NOMO-1 (cell line): ENCODE measurements around the gene DUSP19.
"Not testable (repeated sequence)": the region's sequence is repeated elsewhere in the genome, so short reads cannot be mapped to it uniquely, and the experiment has no call there.

Experiments used
- DNase-seq, 2 experiments: peaks; one replicate each; lab custom pipeline; 2025; ENCODE audit not compliant: unreplicated experiment in 2 of 2; lab: John Stamatoyannopoulos, UW

The DUSP19 gene, protein sequence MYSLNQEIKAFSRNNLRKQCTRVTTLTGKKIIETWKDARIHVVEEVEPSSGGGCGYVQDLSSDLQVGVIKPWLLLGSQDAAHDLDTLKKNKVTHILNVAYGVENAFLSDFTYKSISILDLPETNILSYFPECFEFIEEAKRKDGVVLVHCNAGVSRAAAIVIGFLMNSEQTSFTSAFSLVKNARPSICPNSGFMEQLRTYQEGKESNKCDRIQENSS

GRCh38 chr2:183078464-183079138 is at the start of gene DUSP19:
DUSP19 (plus strand) TSS chr2:183078747; CDS start chr2:183078934, 187 bp downstream.
- DNase-seq, result peak; percentile 22 to 68

DNA sequence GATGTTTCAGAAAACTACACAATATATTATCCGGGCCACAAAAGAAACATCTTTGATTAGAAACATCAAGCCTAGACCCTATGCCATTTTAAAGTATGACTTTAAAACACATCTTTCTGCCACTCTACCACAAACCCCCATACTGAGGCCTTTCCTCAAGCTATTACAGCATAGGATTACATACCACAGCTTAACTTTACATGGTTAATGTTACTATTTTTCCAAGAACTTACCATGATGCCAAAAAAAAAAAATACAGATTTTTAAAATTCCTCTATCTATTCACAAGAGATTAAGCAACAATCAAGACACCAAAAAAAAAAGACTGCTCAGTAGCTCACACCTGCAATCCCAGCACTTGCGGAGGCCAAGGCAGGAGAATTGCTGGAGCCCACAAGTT is 49.3 kb upstream of the DUSP19 start:
- no peak for DNase-seq

DNA sequence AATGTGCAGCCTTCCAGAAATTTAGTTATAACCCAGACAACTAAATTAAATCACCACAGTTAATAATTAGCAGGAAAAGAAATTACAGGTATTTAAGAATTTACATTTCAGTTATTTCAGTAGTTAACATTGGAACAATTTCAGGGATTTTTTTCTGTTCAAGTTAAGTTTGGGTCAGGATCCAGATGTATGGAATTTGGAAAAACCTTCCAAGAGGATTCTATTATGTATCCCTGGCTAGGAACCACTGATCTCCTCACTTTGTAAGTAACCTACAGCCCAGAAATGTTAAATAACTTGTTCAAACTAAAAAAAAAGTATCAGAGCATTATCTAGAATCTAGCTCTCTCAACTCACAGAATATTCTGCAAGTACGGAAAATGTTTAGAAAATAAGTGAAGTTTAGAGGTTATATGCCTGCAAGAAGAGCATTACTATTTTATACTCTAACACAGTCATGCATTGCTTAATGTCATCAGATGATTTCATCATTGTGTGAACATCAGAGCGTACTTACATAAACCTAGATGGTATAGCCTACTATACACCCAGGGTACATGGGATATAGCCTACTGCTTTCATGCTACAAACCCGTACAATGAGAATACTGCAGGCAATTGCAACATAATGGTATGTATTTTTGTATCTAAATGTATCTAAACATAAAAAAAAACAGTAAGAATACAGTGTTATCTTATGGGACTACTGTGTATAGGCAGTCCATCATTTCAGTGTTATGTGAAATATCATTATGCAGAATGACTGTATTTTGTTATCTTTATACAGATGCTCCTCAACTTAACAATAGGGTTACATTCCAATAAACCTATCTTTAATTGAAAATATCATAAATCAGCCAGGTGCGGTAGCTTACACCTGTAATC is 46.4 kb upstream of the DUSP19 start:
- DNase-seq, result peak in 1 of 2 experiments; percentile 5

GRCh38 chr2:183033951-183034350 is 44.6 kb upstream of the DUSP19 start:
- no peak for DNase-seq

DNA sequence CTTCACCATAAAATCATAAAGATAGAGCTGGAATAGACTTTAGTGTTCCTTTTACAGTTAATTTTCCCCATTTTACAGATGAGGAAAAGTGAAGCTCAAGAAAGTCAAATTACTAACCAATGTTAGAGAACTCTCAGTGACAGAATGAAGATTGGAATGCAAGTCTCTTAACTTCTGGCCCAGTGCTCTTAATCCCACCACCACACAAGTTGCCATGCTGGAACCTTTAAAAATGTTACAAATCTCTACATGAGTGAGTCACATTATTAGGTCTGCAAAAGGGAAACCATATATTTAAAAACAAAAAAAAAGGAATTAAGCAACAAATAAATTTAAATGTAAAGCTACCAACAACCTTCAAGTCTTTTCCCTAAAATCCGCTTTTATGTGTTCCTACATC is 43.7 kb upstream of the DUSP19 start:
- DNase-seq, result no peak

GRCh38 chr2:183035298-183035953 is 43.1 kb upstream of the DUSP19 start:
- DNase-seq, result no peak

DNA sequence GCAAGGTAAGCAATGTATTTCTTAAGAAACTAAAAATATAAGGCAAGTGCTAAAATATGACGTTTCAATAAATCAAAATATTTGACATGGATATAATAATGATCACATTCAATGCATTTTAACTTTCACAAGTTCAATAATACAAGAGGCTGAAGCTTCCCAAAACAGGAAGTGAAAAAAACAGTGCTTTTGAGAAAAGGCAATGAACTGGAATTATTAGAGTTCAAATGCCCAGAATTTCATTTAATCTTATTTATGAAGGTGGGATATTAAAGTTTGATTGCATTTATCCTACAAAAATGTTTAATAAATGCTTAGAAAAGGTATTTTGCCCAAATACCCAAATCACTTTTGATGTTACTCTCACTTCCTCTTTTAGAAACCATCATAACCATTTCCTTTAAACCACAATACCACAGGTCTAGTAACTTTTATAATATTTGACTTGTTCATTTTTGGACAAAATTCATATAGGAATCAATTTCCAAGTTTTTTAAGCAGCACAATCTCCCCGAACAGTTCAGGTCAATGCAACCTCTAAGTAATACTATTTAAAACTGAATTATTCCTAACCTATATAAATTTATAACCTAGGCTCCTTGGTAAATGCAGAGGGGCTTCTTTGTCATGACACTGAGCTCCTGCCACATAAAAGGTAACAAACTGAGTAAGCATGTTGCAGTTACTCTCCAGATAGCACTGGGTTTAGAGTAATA is 42.4 kb upstream of the DUSP19 start:
- DNase-seq, result peak; percentile 33 to 82

GRCh38 chr2:183037074-183037552 is 41.4 kb upstream of the DUSP19 start:
- no peak for DNase-seq

DNA sequence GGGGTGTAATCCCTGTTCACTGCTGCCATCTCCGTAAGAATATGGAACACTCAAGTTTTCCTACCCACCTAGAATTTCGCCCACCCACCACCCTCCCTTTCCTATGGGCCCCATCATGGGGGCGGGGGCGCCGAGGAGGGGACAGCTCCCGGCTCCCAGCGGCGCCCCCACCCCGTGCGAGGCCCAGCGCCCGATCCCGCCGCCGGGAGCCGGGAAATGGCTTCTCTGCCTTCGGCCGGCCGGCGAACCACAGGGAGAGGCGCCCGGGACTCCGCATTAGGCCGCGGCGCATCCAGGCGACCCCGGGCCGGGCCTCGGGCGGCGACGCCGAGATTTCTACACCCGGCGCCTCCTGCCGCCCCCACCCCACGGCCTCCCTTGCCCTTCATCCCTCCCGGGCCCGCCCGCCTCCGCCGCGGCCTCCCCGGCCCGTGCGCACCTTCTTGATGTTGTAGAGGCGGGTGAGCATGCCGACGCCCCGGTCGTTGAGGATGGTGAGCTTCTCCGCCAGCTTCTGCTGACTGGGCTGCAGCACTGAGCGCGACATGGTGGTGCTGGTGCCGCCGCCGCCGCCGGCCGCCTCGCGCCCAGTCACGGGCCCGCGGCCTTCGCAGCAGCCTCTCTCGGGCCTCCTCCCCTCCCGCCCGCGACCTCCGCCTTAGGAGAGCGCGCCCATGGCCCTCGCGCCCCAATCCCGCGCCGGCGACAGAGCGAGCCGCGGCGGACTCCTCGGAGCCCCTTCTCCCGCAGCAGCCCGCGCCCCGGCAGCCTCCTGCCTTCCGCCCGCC is 40.8 kb upstream of the DUSP19 start:
- no peak for DNase-seq

DNA sequence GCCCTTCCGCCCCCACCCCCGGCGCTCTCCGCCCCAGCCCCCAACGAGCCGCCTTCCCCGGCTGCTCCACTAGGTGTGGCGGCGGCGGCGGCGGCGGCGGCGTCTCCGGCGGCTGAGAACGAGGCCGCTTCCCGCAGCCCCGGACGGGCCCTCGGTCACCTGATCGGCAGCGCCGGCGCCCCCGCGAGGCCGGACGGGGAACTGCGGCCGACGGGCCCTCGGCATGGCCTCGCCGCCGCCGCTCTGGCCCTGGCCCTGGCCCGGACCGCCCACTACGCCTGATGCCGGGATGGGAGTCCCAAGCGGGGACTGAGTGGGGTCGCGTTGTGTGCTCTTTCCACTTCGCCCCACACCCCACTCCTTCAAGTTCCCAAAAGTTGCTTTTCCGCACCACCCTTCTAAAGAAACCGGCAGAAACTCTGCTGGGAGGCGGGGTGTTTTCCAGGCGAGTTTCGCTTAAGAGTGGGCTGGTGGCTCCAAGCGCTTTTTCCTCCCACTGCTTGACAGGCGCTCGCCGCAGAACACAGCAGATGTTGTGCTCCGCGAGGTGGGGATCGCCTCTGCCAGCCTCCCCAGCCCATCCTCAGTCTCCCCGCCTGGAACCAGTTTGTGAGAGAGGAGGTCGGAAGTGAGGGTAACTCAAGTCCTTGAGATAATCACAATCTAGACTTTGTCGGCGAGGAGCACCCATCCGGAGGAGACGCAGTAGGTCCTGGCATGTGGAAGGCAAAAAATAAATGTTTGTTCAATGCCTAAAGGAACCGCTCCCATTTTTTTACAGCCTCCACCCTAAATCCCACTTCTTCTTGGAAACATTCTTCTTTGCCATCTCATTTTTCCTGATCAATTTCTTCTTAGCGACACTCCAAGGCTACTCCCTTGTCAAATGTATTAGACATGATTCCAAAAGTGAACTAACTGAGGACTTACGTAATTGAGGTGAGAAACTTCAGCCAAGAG is 39.9 kb upstream of the DUSP19 start, which contains the start of gene NCKAP1:
Gene NCKAP1, minus strand, starts transcription at position 117 of the 960 bp plus-strand sequence. CDS start 358 bp downstream, outside the sequence.
- no peak for DNase-seq

GRCh38 chr2:183040604-183041003 is 37.9 kb upstream of the DUSP19 start:
- no peak for DNase-seq

DNA sequence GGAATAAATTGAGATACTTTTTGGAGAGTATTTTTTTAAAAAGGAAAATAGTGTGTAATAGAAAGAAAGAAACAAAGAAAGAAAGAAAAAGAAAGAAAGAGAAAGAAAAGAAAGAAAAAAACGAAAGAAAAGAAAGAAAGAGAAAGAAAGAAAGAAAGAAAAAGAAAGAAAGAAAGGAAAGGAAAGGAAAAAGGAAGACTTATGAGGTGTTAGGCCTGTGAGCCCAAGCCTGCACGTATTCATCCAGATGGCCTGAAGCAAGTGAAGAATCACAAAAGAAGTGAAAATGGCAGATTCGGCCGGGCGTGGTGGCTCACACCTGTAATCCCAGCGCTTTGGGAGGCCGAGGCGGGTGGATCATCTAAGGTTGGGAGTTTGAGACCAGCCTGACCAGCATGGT is 35.0 kb upstream of the DUSP19 start:
- DNase-seq, result not testable (repeated sequence)

DNA sequence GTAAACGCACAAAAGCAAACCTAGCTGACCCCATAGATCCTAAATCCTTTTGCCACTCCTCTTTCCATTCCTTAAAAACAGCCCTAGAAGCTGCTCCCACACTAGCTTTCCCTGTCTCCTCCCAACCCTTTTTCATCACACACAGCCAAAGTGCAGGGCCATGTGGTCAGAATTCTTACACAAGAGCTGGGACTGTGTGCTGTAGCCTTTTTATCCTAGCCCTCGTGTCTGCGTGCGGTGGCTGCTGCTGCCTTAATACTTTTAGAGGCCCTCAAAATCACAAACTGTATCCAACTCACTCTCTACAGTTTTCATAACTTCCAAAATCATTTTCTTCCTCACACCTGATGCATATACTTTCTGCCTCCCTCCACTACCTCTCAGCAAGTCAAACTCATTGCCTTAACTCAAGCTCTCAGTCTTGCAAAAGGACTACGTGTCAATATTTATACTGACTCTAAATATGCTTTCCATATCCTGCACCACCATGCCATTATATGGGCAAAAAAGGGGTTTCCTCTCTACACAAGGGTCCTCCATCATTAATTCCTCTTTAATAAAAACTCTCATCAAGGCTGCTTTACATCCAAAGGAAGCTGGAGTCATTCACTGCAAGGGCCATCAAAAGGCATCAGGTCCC is 30.9 kb upstream of the DUSP19 start:
- DNase-seq, result not testable (repeated sequence)

GRCh38 chr2:183049420-183049819 is 29.1 kb upstream of the DUSP19 start:
- DNase-seq, result no peak

DNA sequence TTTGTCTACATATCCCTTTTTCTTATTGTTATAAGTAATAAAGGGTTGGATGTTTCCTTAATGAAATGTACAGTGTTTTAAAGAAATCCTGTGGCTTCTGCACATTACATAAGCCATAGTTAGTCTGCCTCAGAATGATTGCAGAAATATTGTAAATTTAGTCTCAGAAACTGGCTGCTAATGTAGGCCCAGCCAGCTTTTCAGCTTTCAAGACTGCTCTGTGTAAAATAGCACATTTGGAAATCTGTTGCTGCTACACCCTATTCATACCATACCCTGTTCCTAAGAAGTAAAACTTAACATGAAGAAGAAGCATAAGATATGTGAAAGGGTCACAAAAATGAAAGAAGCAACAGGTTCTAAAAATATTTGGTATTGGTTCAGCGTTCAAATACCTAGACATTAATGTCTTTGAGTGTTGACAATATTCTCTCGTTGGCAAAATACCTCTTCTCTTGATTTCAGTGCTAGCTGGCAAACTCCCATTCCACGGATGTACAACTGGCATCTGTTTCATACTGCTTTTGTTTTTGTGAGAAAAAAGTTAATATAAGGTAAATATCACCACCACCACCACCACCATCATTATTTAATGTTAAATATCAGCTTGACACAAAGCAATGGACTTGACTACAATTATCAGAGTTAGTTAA is 21.1 kb upstream of the DUSP19 start:
- no peak for DNase-seq

GRCh38 chr2:183059561-183059960 is 19.0 kb upstream of the DUSP19 start:
- DNase-seq, result no peak

GRCh38 chr2:183060571-183061231 is 17.8 kb upstream of the DUSP19 start:
- DNase-seq, result no peak
